GM19239 (cell line): Measurements from ENCODE around the gene MED27.
"Not testable (repeated sequence)": the region's sequence is repeated elsewhere in the genome, so short reads cannot be mapped to it uniquely, and the experiment has no call there.

Source experiments
- DNase-seq: peaks from one replicate; pipeline ENCODE4 v3.0.0; 2011; ENCODE audit warnings: low spot score; ENCODE audit not compliant: insufficient read length
- FAIRE-seq: peaks from 2 replicates; lab custom pipeline; 2011; peaks lifted over from hg19 to GRCh38; lab: Jason Lieb, UNC

Gene MED27

GRCh38 chr9:131942146-131942720 is 137.4 kb downstream of the MED27 start:
- DNase-seq (no peak), FAIRE-seq (no peak)

DNA sequence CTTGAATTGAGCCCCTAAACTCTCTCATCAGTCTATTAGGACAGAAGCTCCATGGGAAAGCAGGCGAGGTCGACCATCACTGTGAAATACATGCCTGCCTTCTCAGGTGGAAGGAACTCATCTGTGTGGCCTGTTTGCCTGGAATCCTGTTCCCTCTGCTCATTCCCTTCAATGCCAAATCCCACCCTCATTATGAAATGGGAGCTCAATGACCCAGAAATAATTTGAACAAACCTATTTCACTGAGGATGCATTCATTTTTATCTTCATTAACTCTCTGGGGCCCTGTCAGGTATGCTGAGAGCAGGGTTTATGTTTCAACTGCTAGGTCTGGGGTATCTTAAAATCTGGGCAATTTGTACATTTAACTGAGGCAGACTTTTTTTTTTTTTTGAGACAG is 142.2 kb downstream of the MED27 start:
- DNase-seq (no peak), FAIRE-seq (no peak)

GRCh38 chr9:131936929-131937328 is 142.7 kb downstream of the MED27 start:
- FAIRE-seq (no peak), DNase-seq (no peak)

DNA sequence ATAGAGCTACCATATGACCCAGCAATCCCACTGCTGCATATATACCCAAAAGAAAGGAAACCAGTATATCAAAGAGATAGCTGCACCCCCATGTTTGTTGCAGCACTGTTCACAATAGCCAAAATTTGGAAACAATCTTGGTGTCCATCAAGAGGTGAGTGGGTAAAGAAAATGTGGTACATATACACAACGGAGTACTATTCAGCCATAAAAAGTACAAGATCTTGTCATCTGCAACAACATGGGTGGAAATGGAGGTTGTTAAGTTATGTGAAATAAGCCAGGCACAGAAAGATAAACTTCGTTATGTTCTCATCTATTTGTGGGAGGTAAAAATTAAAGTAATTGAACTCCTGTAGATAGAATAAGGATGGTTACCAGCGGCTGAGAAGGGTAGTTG is 145.0 kb downstream of the MED27 start:
- DNase-seq (no peak), FAIRE-seq (no peak)

DNA sequence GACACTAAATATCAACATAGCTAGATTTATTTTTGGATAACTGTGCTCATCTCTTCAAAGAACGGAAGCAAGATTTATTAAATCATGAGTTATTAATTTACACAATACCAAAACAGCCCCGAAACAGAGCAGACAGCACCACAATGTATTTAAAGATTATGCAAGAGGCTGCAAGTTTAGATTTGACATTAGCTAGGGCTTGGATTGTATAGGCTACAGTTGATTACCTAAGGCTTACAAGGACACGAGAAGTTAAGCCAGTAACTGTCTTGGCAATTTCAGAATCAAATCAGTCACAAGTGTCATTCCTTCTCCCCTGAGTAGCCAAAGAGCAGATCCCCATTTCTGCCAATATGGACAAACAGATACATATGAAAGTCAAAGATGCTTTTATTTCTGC is 152.6 kb downstream of the MED27 start:
- DNase-seq, result no peak
- FAIRE-seq, result no peak

DNA sequence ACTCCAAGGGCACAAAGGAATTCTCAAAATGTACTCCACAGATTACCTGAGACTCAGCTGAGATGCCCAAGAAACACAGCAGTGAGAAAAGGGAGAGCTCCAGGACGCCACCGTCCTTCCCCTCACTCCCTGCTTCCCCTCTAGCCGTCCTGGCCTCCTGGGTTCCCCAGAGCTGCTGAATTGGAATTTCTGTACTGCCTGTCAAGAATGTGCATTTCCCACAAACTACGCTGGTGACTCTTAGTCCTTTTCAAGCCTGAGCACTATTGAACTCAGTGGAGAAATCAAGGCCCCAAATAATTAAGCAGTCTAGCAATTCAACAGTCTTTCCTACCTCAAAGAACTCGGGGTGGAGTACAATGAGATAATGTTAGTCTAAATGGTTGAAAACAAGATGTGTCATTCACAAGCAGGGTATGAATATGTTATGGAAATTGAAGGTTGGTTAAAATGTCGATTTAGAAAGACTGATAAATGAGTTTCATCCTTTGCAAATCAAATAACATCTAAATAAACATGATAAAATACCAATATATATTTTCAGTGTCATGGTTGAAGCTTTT is 153.2 kb downstream of the MED27 start:
- FAIRE-seq, result no peak
- no peak for DNase-seq

DNA sequence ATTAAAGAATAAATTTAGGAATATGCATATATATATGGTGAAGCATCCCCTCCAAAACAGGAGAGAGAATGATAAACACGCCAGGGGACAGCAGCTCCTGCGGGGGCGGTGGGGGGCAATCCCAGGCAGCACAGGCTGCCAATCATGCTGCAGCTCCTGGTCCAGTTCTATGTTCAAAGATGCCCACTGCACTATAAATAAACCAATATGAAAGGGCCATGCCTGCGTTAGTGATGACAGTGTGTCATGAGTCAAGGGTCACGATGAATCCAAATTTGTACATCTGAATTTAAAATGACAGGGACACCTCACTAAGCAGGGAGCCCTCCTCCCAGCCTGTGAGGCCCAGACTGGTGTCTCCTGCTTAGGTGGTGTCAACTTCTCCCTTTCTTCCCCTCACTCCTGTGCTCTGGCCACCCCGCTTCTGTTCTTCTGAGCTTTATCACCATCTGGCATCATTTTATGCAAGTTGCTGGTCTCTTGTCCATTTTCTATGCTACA is 153.9 kb downstream of the MED27 start:
- no peak for DNase-seq
- FAIRE-seq, result no peak

DNA sequence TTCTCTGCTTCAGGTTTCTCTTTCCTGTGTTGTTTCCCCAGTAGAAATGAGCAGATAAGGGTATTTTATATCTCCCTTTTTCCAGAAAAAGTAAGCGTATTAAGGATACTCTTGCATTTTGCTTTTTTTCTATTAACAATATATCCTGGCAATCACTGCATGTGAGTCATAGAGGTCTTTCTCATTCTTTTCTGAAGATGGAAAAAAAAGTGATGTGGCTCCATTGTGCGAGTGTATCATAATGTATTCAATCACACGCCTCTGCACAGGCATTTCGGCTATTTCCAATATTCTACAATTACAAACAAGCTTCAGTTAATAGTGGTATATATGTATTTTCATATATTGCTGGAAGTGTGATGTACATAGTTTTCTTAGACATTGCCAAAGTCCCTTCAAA is 155.9 kb downstream of the MED27 start:
- FAIRE-seq, result no peak
- DNase-seq, result no peak

GRCh38 chr9:131923132-131923671 is 156.5 kb downstream of the MED27 start:
- DNase-seq (no peak), FAIRE-seq (no peak)

DNA sequence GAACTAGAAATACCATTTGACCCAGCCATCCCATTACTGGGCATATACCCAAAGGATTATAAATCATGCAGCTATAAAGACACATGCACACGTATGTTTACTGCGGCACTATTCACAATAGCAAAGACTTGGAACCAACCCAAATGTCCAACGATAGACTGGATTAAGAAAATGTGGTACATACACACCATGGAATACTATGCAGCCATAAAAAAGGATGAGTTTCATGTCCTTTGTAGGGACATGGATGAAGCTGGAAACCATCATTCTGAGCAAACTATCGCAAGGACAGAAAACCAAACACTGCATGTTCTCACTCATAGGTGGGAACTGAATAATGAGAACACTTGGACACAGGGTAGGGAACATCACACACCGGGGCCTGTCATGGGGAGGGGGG is 158.0 kb downstream of the MED27 start:
- not testable (repeated sequence) for DNase-seq, FAIRE-seq

DNA sequence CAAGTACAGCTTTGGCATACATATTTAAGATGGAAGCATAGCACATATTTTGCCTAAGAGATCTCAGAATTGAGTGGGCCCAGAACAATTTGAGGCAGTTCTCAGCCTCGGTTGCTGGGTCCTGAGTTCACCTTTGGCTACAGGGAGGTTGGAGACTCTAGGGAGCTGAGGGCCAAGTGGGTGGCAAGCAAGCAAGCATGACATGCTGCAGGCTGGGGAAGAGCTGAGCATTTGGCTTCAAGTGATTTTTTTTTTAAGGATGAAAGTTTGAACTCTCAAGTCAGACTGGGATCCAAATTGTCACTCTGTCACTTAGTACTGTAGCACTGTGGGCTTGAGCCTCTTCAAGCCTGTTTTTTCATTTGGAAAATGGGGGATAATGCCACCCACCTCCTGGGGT is 160.5 kb downstream of the MED27 start:
- no peak for FAIRE-seq
- DNase-seq, result no peak

DNA sequence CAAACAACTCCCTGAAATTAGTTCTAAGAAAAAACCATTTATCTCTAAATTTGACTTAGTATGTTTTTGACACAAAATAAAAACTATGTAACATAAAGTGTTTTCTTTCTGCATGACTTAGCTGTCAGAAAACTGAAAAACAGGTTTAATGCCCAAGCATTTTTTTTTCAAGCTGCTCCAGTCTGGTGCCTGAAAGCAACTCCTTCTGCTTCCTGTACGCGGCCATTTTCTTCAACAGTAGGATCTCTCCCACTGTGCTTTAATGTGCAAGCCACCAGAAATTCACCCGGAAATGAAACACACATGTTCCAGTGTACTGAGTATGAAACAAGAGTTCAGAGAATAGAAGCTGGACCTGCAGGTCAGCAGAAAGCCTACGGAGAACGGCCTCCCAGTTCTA is 161.2 kb downstream of the MED27 start:
- FAIRE-seq, result no peak

DNA sequence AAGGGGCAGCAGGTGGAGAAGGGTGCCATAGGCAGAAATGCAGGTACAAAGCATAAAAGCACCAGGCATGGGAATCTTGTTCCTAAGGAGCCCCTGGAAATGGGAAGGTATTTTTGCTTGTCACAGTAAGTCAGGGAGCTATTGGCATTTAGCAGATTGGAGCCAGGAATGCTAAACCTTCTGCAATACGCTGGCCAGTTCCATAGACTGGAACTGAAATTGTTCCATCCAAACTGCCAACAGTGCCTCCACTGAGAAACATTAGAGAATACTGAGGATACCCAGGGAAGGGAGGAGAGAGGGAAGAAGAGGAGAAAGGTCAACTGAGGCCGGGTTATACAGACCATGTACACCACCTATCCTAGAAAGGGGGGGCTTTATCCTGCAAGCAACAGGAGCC is 162.7 kb downstream of the MED27 start:
- FAIRE-seq, result no peak
- no peak for DNase-seq

More for the DNA sequence above, 161.2 kb downstream of the MED27 start:
- DNase-seq, result no peak

DNA sequence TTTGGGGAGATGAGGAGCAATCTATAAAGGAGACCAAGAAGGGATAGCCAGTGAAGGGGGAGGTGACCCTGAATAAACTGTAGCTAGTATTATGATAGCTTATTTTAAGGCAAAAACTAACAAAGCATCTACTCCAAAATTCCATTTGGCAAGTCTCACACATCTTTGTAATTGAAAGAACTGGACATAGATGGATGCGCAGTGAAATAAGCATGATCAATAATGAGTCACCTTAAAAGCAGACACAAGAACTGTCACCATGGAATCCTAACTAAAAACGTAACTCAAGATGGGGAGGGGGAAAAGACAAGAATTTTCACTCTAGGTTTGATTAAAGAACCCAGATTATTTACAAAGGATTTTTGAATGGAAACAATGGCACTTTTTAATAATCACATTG is 164.5 kb downstream of the MED27 start:
- FAIRE-seq, result no peak

GRCh38 chr9:131912671-131913070 is 167.0 kb downstream of the MED27 start:
- FAIRE-seq, result no peak
- DNase-seq, result no peak

More for the DNA sequence above, 164.5 kb downstream of the MED27 start:
- DNase-seq, result no peak

- DNase-seq (no peak), FAIRE-seq (no peak)
Observed at GRCh38 chr9:131912069-131912468, 167.6 kb downstream of the MED27 start.

GRCh38 chr9:131910572-131910971 is 169.1 kb downstream of the MED27 start:
- FAIRE-seq (no peak), DNase-seq (no peak)

DNA sequence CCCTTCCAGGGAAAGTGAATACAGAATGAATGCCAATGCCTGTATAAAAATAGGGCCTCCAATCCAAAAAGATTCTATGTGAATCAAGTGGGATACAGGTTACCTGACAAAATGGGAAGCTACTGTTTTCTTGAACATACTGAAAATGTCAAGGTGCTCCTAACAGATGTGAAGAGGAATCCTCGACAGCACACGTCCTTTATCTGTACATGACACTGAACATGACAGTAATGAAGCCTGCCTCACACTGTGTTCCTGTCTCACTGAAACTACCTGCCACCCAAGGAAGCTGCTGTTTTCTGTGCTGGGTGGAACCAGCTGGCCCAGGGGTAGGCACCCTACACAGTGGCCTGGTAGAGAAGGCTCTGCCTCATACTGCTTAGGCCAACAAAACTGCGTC is 174.5 kb downstream of the MED27 start:
- FAIRE-seq, result no peak
- no peak for DNase-seq

DNA sequence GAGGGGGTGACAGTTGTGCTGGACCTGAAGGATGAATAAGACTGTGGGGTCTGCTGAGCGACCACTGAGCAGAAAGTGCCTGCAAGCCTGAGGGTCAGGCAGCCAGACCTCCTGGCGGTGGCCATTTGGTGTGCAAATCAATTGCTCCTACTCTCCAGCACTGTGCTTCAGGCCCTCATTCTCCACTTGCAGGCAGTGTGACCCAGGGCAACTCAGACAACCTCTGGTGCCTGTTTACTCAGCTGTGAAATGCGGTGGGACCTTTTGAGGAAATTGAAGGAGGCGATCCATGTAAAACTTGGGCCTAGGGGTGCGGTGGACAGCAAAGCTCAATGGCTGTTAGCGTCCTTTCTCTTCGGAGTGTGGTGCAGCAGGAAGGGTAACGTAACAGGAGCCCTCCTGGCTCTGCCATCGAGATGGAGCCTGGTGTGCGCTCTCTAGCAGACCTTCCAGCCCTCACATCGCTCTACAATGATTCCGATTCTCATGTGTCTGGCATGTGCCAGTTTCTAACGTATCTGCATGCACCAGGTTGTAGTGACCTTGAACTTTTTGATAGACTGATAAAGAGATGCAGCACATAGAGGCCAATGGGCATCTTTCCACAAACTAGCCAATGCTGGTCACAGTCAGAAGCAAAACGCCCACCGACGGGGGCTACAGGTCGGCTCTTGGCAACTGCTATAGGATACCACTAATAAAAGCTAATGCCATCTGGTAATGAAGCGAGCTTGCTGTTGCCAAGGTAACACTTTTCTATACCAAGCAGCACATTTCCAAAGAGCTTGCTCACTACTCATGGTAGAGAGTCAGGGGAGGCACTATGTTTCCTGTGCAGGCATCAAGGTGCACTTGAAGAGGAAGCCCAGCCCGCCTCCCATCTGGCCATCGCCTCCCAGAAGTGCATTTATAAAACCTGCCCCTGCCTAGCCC is 180.1 kb downstream of the MED27 start:
- FAIRE-seq (no peak), DNase-seq (no peak)

GRCh38 chr9:131892902-131893500 is 186.7 kb downstream of the MED27 start:
- FAIRE-seq, result no peak
- DNase-seq, result no peak
